Measurements from ENCODE around the gene AKAP1.

Gene AKAP1

GRCh38 chr17:57088298-57088697, 3.3 kb downstream of the AKAP1 start:
- CTCF ChIA-PET, result interaction anchor here (1.1 to 1.4 kb wide), 2 partner anchors 18 to 78 kb away, joined by 3 to 4 read pairs; no protein-coding TSS in a partner anchor
- no peak for DNase-seq (ENCODE audit: extremely low spot score)
- POLR2A ChIA-PET, result interaction anchor here (1.3 kb wide), 1 partner anchor 110 kb away, joined by 4 read pairs; the partner anchor contains the start of gene SCPEP1
- no peak for TF ChIP-seq FOXM1 (IDR thresholded peaks at IDR 0.05; ENCODE audit: borderline replicate concordance)
- TF ChIP-seq CTBP1 (IDR thresholded peaks at IDR 0.05; ENCODE audit: borderline replicate concordance), result no peak
- no peak for TF ChIP-seq ZNF384 (IDR thresholded peaks at IDR 0.05)
- TF ChIP-seq SP1 (IDR thresholded peaks at IDR 0.05), result no peak
- no peak for TF ChIP-seq TARDBP (IDR thresholded peaks at IDR 0.05)
- TF ChIP-seq LEF1 (IDR thresholded peaks at IDR 0.05; ENCODE audit: borderline replicate concordance), result no peak
- TF ChIP-seq NFRKB (IDR thresholded peaks at IDR 0.05), result no peak
- TF ChIP-seq PKNOX1 (IDR thresholded peaks at IDR 0.05), result no peak
- no peak for TF ChIP-seq FOXA1 (IDR thresholded peaks at IDR 0.05)
- no peak for TF ChIP-seq BHLHE40 (IDR thresholded peaks at IDR 0.05; ENCODE audit: borderline replicate concordance)
- no peak for TF ChIP-seq L3MBTL2 (conservative IDR thresholded peaks at IDR 0.05)
- no peak for TF ChIP-seq FOXK2 (IDR thresholded peaks at IDR 0.05)
- no peak for TF ChIP-seq HDGF (IDR thresholded peaks at IDR 0.05; ENCODE audit: borderline replicate concordance)
- no peak for TF ChIP-seq SUZ12 (IDR thresholded peaks at IDR 0.05)
- TF ChIP-seq ARNT (IDR thresholded peaks at IDR 0.05), result no peak
- TF ChIP-seq ELF4 (IDR thresholded peaks at IDR 0.05), result no peak

- no peak for DNase-seq (ENCODE audit: extremely low spot score)
- TF ChIP-seq NFRKB (IDR thresholded peaks at IDR 0.05) (no peak), SUZ12 (IDR thresholded peaks at IDR 0.05) (no peak), BHLHE40 (IDR thresholded peaks at IDR 0.05; ENCODE audit: borderline replicate concordance) (no peak), HDGF (IDR thresholded peaks at IDR 0.05; ENCODE audit: borderline replicate concordance) (no peak), FOXM1 (IDR thresholded peaks at IDR 0.05; ENCODE audit: borderline replicate concordance) (no peak), ELF4 (IDR thresholded peaks at IDR 0.05) (no peak), CTBP1 (IDR thresholded peaks at IDR 0.05; ENCODE audit: borderline replicate concordance) (no peak), SP1 (IDR thresholded peaks at IDR 0.05) (no peak), LEF1 (IDR thresholded peaks at IDR 0.05; ENCODE audit: borderline replicate concordance) (no peak), FOXA1 (IDR thresholded peaks at IDR 0.05) (no peak), FOXK2 (IDR thresholded peaks at IDR 0.05) (no peak), ARNT (IDR thresholded peaks at IDR 0.05) (no peak), L3MBTL2 (conservative IDR thresholded peaks at IDR 0.05) (no peak), PKNOX1 (IDR thresholded peaks at IDR 0.05) (no peak), ZNF384 (IDR thresholded peaks at IDR 0.05) (no peak), TARDBP (IDR thresholded peaks at IDR 0.05) (no peak)
- ChIA-PET POLR2A (no interaction called here), CTCF (interaction anchor here (0.6 to 1.1 kb wide), 2 partner anchors 17 to 604 kb away, joined by 3 read pairs; no protein-coding TSS in a partner anchor)
These were observed 4.3 kb downstream of the AKAP1 start for GRCh38 chr17:57089391-57089790.

GRCh38 chr17:57090560-57091185, 5.6 kb downstream of the AKAP1 start:
- TF ChIP-seq SP1 (IDR thresholded peaks at IDR 0.05) (no peak), ELF4 (IDR thresholded peaks at IDR 0.05) (no peak), PKNOX1 (IDR thresholded peaks at IDR 0.05) (no peak), FOXA1 (IDR thresholded peaks at IDR 0.05) (no peak), BHLHE40 (IDR thresholded peaks at IDR 0.05; ENCODE audit: borderline replicate concordance) (no peak), ZNF384 (IDR thresholded peaks at IDR 0.05) (no peak), TARDBP (IDR thresholded peaks at IDR 0.05) (no peak), ARNT (IDR thresholded peaks at IDR 0.05) (no peak), HDGF (IDR thresholded peaks at IDR 0.05; ENCODE audit: borderline replicate concordance) (no peak), FOXM1 (IDR thresholded peaks at IDR 0.05; ENCODE audit: borderline replicate concordance) (no peak), NFRKB (IDR thresholded peaks at IDR 0.05) (no peak), L3MBTL2 (conservative IDR thresholded peaks at IDR 0.05) (no peak), LEF1 (IDR thresholded peaks at IDR 0.05; ENCODE audit: borderline replicate concordance) (no peak), SUZ12 (IDR thresholded peaks at IDR 0.05) (no peak)
- DNase-seq (ENCODE audit: extremely low spot score), result no peak
- ChIA-PET CTCF (no interaction called here), POLR2A (no interaction called here)

GRCh38 chr17:57091186-57091618, 6.2 kb downstream of the AKAP1 start:
- ChIA-PET CTCF (no interaction called here), POLR2A (no interaction called here)
- TF ChIP-seq SP1 (IDR thresholded peaks at IDR 0.05) (no peak), BHLHE40 (IDR thresholded peaks at IDR 0.05; ENCODE audit: borderline replicate concordance) (no peak), ZNF384 (IDR thresholded peaks at IDR 0.05) (no peak), LEF1 (IDR thresholded peaks at IDR 0.05; ENCODE audit: borderline replicate concordance) (no peak), PKNOX1 (IDR thresholded peaks at IDR 0.05) (no peak), ELF4 (IDR thresholded peaks at IDR 0.05) (no peak), FOXK2 (IDR thresholded peaks at IDR 0.05) (no peak), CTBP1 (IDR thresholded peaks at IDR 0.05; ENCODE audit: borderline replicate concordance) (no peak), SUZ12 (IDR thresholded peaks at IDR 0.05) (no peak), ARNT (IDR thresholded peaks at IDR 0.05) (no peak), FOXM1 (IDR thresholded peaks at IDR 0.05; ENCODE audit: borderline replicate concordance) (no peak), FOXA1 (IDR thresholded peaks at IDR 0.05) (no peak), HDGF (IDR thresholded peaks at IDR 0.05; ENCODE audit: borderline replicate concordance) (no peak), TARDBP (IDR thresholded peaks at IDR 0.05) (no peak), NFRKB (IDR thresholded peaks at IDR 0.05) (no peak), L3MBTL2 (conservative IDR thresholded peaks at IDR 0.05) (no peak)
- DNase-seq (ENCODE audit: extremely low spot score), result no peak

GRCh38 chr17:57092171-57092570, 7.1 kb downstream of the AKAP1 start:
- no peak for DNase-seq (ENCODE audit: extremely low spot score)
- ChIA-PET POLR2A (no interaction called here), CTCF (no interaction called here)
- no peak for TF ChIP-seq ARNT (IDR thresholded peaks at IDR 0.05)
- no peak for TF ChIP-seq HDGF (IDR thresholded peaks at IDR 0.05; ENCODE audit: borderline replicate concordance)
- TF ChIP-seq PKNOX1 (IDR thresholded peaks at IDR 0.05), result no peak
- no peak for TF ChIP-seq NFRKB (IDR thresholded peaks at IDR 0.05)

All from HEK293T (cell line).